HG03571 (cell line): ENCODE measurements around the gene GDAP1L1.
"Not testable (repeated sequence)": the region's sequence is repeated elsewhere in the genome, so short reads cannot be mapped to it uniquely, and the experiment has no call there.

ENCODE experiments used
- ATAC-seq: cut with Tn5 transposase; IDR thresholded peaks from one replicate; pipeline ENCODE4 v1.9.1; 2021; ENCODE audit not compliant: unreplicated experiment

The GDAP1L1 gene

DNA sequence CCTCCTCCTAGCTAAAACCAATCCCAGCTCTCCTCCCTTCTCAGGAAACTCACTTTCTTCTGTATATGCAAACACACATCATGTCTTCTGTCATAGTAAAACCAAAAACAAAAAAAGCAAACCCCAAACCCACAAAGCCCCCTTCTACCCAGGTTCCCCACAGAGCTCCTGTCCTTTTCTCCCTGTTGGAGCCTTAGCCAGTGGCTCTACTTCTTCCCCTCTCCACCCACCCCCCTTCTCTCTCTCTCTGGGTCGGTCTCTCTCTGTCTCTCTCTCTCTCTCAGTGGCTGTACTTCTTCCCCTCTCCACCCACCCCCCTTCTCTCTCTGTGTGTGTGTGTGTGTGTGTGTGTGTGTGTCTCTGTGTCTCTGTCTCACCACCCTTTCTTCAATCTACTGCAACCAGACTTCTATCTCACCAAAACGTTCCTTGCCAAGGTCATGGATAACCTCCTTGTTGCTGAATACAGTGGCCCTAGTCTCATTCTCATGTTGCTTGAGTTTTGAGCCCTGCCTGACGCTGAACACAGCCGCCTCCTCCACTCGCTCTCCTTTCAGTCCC is 27.9 kb upstream of the GDAP1L1 start:
- no peak for ATAC-seq

GRCh38 chr20:44219791-44220190 is 27.3 kb upstream of the GDAP1L1 start:
- ATAC-seq = no peak

DNA sequence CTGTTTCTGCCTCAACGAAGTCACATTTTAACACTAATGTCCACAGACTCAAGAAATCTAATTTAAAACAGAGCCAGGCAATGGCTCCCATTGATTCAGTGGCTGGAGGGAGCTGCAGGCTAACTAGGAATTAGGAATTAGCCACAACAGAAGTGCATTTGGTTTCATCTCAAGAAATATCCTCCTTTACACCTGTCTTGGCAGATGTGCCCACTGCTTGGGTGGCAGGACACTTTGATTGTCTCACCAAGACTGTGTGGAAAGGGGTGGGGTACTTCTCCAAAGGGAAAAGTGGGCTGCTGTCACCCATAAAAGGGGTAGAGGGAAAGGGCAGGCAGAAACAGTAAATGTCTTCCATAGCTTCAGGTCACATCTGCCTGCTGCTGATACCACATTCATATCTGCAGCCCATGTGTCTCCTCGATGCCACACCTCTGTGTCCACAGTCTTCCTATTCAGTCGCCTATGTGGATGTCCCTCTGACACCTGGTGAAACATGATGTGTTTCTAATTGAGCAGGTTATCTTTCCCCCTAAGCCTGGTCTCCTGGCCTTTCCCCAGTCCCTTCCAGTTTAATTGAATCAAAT is 25.6 kb upstream of the GDAP1L1 start:
- no peak for ATAC-seq

DNA sequence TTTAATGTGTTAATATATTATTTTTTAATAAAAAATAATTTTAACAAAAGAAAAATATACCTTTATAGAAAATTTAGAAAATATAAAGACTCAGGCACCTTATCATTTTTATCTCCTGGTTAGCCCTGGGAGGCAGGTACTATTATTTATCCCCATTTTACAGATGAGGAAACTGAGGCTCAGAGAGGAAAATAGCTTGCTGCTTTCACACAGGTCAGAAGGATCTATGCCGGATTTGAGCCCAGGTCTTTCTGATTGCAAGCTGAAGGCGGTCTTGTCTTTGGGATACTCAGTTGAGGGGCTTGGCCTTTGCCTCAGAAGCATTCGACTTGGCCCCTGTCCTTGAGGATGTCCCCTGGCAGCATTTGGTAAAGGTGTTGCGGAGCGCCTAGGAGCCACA is 25.1 kb upstream of the GDAP1L1 start:
- no peak for ATAC-seq

- ATAC-seq = no peak
Observed at GRCh38 chr20:44222633-44223368, 24.3 kb upstream of the GDAP1L1 start.

GRCh38 chr20:44223721-44224120 is 23.4 kb upstream of the GDAP1L1 start:
- no peak for ATAC-seq

DNA sequence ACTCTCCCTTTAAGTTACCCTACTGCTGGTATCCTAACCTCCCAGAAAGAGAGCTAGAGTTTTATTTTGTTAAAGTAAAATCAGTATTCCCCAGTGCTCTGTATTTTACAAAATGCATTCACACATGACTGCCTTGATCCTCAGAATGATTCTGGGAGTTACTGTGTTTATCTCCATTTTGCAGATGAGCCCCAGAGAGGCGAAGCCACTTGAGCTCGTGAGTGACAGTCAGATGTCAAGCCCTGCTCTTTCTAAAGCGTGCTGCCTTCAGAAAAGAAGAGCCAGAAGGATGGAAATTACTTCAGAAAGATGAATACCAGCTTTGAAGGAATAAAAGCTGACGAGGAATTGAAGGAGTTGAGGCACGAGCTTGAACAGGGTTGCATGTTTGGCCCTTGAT is 22.5 kb upstream of the GDAP1L1 start:
- ATAC-seq = no peak

DNA sequence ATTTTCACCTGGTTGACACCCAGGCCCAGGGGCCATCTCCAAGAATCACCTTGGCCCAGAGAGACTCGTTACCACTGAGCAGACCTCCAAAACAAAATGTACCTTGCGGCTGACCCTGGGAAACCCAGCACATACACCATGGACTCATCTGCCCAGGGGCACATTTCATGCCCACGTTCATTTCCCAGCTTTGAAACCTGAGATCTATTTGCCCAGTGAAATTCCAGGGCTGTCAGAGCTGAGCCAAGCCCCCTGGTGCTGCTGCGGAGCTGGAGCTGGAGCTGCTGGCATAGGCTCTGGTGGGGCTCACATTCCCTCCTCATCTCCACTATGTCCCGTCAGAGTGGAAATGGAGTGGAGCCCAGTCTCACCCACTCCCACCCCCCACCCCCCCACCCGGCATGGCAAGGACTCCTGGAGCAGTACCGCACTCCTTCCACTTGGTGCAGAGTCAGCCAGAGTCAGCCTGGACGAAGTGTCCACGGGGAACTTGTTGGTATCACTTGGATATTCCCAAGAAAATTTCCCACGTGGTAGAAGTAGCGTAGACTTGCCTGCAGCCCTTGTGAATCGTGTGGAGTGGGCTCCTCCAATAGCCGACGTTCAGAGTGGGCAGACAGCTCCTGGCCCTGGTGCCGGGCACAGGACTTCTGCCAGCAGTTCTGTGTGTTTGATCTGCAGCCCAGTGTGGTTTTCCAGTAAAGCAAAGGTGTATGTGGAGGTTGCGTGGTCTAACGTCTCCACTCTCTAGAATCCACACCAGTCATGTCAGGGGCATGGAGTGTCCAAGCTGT is 18.4 kb upstream of the GDAP1L1 start:
- ATAC-seq = no peak

DNA sequence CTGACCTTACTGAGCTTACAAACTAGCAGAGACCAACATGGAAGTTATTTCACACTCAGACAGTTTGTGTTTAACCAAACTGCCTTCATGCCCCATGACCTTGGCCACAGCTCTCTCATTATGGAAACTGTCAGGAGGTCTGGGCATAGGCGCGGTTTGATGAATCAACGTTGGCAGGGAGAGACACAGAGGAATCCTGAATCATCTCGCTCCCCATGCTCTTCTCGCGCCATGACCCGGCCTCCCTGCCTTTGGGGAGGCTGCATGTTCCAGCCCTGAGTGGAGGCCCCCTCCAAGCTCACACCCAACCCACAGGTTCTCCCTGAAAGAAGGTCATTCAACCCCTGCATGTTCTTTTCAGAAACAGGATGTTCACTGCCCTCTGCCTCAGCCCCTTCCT is 15.9 kb upstream of the GDAP1L1 start:
- no peak for ATAC-seq

DNA sequence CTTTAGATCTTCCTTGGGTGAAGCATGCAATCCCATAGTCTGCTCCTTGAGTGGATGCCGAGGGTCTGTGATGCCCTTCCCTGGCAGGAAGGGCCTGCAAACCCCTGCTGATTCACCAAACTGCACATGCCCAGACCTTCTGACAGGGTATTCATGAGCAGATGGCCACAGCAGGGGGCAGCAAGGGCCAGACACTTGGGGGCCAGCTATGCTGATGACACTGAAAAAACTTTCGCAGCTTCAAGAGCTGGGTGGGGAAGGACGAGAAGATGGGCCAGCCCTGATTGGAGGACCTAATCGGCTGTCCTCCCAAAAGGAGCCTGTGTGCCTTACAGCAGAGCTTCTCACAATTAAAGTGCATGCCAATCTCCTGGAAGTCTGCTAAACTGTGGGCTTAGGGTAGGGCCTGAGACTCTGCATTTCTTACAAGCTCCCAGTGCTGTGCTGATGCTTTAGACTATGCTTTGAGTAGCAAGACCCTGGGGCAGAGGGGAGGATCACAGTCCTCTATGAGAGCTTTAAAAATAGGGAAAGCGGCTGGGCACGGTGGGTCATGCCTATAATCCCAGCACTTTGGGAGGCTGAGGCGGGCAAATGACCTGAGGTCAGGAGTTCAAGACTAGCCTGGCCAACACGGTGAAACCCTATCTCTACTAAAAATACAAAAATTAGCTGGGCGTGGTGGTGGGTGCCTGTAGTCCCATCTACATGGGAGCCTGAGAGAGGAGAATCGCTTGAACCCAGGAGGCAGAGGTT is 15.2 kb upstream of the GDAP1L1 start:
- no peak for ATAC-seq

DNA sequence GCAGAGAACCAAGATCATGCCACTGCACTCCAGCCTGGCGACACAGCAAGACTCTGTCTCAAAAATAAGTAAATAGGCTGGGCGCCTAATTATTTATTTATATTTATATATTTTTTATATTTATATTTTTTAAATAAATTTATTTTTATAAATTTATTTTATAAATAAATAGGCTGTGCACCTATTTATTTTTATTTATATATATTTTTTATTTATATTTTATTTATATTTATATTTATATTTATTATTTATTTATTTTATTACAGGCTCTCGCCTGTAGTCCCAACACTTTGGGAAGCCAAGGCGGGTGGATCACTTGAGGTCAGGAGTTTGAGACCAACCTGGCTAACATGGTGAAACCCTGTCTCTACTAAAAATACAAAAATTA is 14.6 kb upstream of the GDAP1L1 start:
- not testable (repeated sequence) for ATAC-seq

- no peak for ATAC-seq
Observed at GRCh38 chr20:44233436-44234016, 13.6 kb upstream of the GDAP1L1 start.

DNA sequence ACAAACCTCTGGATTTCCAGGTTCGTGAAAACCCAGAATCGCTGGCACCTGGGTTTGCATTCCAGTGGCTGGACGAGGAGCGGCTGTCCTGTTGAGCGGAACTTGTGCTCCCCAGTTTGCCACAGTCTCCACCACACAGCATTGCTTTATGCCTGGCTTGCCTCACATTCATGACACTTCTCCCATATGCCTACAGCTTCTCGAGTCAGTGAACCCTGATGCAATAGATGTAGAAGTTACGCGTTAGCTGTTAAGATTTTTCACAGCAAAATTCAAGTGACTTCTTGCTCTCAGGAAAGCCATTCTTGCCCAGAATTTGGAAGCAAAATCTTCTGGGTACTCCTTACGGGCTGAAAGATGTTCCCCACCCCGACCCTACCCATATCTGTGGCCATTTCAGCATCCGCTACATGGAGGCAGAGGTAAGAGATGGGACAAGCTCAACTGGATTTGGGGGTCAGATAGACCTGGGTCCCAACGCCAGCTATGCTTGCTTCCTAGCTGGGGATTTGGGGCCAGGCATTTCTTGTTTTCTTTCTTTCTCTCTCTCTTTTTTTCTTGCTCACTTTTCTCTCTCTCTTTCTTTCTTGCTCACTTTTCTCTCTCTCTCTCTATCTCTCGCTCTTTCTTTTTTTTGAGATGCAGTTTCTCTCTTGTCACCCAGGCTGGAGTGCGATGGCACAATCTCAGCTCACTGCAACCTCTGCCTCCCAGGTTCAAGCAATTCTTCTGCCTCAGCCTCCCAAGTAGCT is 12.4 kb upstream of the GDAP1L1 start:
- ATAC-seq = no peak

DNA sequence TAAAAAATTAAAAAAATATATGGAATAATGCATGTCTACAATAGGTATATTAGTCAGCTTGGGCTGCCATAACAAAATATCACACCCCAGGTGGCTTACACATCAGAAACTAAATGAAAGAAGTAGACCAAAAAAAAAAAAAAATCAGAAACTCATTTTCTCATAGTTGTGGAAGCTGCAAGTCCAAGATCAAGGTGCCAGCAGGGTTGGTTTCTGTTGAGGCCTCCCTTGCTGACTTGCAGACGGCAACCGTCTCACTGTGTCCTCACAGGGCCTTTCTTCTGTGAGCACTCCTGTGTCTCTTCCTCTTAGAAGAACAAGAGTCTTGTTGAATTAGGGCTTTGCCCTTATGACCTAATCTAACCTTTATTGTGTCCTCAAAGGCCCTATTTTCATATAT is 11.4 kb upstream of the GDAP1L1 start:
- ATAC-seq = no peak

DNA sequence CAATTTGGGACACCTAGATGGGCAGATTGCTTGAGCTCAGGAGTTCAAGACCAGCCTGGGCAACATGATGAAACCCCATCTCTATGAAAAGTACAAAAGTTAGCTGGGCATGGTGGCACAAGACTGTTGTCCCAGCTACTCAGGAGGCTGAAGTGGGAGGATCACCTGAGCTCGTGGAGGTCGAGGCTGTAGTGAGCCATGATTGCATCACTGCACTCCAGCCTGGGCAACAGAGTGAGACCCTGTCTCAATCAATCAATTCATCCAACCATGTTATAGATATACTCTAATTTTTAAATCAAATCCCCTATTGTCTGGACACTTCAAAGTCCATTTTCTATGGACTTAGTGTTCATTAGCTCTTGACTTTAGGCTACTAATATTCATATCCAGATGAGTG is 10.3 kb upstream of the GDAP1L1 start:
- ATAC-seq = not testable (repeated sequence)

DNA sequence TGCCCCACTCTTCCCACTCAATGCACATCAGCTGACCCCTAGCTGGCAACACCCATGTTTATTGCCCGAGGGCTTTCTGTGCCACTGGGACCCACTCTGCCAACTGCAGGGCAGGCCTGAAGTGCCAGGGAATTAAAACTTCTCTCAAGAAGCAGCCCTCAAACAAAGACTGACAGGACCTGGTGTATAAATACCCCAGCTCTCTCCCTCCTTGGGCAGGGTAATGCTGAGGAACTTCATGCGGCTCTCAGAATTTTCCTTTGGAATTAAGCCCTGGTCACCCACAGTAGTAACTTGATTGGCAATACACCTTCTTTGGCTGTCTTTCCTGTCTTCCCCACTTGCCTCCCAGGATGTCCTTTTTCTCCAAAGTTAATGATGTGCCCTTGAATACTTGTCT is 5.3 kb upstream of the GDAP1L1 start:
- no peak for ATAC-seq

DNA sequence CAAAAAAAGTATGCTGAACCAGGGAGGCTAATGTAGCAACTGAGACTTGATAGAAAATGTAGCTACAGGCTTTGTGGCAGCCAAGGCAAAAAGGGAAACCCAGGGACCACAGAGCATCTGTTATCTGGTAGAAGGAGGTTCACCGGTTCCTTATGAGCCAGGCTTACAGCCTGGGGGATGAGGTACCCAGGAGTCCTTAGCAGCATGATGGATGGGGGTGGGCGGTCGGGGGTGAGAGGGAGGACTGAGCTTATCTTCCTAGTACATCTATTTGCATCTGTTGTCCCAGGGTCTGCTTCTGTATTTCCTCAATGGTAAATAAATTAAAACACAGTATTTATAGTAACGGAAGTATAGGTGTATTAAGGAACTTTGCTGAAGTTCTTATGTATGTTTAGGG is 1.1 kb upstream of the GDAP1L1 start:
- ATAC-seq = no peak

- no peak for ATAC-seq
Observed at GRCh38 chr20:44247586-44248409, 690 bp downstream of the GDAP1L1 start.

DNA sequence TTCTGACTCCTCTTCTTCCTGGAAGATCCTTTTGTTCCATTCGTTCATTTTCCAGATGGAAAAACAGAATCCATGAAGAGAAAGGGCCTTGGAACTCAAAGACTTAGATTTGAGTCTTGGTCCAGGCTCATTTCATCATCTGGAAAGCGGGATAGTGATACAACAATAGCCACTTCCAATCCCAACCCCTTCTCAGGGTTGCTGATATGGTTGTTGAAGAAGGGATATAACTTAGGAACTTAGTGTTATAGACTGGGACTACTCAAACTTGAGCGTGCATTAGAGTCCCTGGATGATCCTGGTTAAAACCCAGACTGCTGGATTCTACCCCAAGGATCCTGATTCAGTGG is 1.3 kb downstream of the GDAP1L1 start:
- ATAC-seq = no peak
